ENCODE data around the gene HSD17B1.
A peak's percentile ranks its signal among the peaks of the same experiment; 100 is the strongest.

HSD17B1 gene

GRCh38 chr17:42566883-42567573, 14.3 kb downstream of the HSD17B1 start, which contains the start of gene MLX:
Gene MLX, plus strand, starts transcription at chr17:42567100. Its CDS starts 25 bp downstream, at chr17:42567125.
- peak; percentile 95 for DNase-seq

GRCh38 chr17:42568341-42569111, 15.8 kb downstream of the HSD17B1 start:
- no peak for ATAC-seq
- no peak for DNase-seq

More at GRCh38 chr17:42566883-42567573, 14.3 kb downstream of the HSD17B1 start, which contains the start of gene MLX:
- peak; percentile 75 for ATAC-seq

- ATAC-seq = no peak
- no peak for DNase-seq
Observed at GRCh38 chr17:42571435-42572225, 18.9 kb downstream of the HSD17B1 start.

GRCh38 chr17:42573095-42573494, 20.4 kb downstream of the HSD17B1 start:
- no peak for DNase-seq
- no peak for ATAC-seq

GRCh38 chr17:42574463-42574862, 21.7 kb downstream of the HSD17B1 start:
- no peak for DNase-seq
- no peak for ATAC-seq

- ATAC-seq (peak; percentile 4), DNase-seq (no peak)
Observed at GRCh38 chr17:42577140-42577531, 24.4 kb downstream of the HSD17B1 start.

GRCh38 chr17:42577532-42578281, 25.0 kb downstream of the HSD17B1 start, which contains the start of gene PSMC3IP:
Gene PSMC3IP, minus strand, starts transcription at chr17:42577729. Its CDS starts 43 bp downstream, at chr17:42577686.
- ATAC-seq (peak; percentile 92), DNase-seq (peak; percentile 96)

GRCh38 chr17:42578282-42578869, 25.7 kb downstream of the HSD17B1 start:
- ATAC-seq (peak; percentile 58), DNase-seq (peak; percentile 84)

- no peak for DNase-seq
- ATAC-seq = no peak
Observed at GRCh38 chr17:42579794-42580551, 27.2 kb downstream of the HSD17B1 start.

- no peak for ATAC-seq
- no peak for DNase-seq
Observed at GRCh38 chr17:42581744-42582270, 29.1 kb downstream of the HSD17B1 start.

- DNase-seq (no peak), ATAC-seq (no peak)
Observed at GRCh38 chr17:42584880-42585279, 32.2 kb downstream of the HSD17B1 start.

GRCh38 chr17:42585353-42585752, 32.6 kb downstream of the HSD17B1 start:
- ATAC-seq (no peak), DNase-seq (no peak)

GRCh38 chr17:42586514-42587230, 33.9 kb downstream of the HSD17B1 start:
- DNase-seq (no peak), ATAC-seq (no peak)

GRCh38 chr17:42590886-42591285, 38.2 kb downstream of the HSD17B1 start:
- DNase-seq (no peak), ATAC-seq (no peak)

GRCh38 chr17:42591411-42591810, 38.7 kb downstream of the HSD17B1 start:
- ATAC-seq = no peak
- no peak for DNase-seq

GRCh38 chr17:42596386-42596785, 43.7 kb downstream of the HSD17B1 start:
- no peak for ATAC-seq

GRCh38 chr17:42598905-42599304, 46.2 kb downstream of the HSD17B1 start:
- ATAC-seq = no peak
- DNase-seq = no peak

More at GRCh38 chr17:42596386-42596785, 43.7 kb downstream of the HSD17B1 start:
- DNase-seq = no peak

GRCh38 chr17:42603318-42603717, 50.6 kb downstream of the HSD17B1 start:
- ATAC-seq (no peak), DNase-seq (no peak)

Measured in stimulated activated naive CD8-positive, alpha-beta T cell treated with anti-CD3 and anti-CD28 coated beads, Interleukin-15, Interleukin-2, amounts not matched to agents 100 U/mL and 50 U/mL, for 24 hours (primary cell).